H9 (cell line): ENCODE results near the gene CD68. TPM values are rescaled to one million over a fixed set of nuclear protein-coding genes. Genes with fewer than 3 reads are reported as not detected.

ENCODE experiments used
- DNase-seq: peaks from one replicate; pipeline ENCODE4 v3.0.0-alpha.2; 2017
- H2AFZ ChIP-seq: one replicate; pipeline ENCODE4 v1.6.1; 2013; ENCODE audit warnings: mild to moderate bottlenecking, low read length, control low read depth, moderate library complexity
- H2AK5ac ChIP-seq: 2 replicates; pipeline ENCODE4 v1.6.1; 2013; ENCODE audit warnings: low read length, control low read depth, mixed read lengths; ENCODE audit not compliant: insufficient read length
- H2BK120ac ChIP-seq: one replicate; pipeline ENCODE4 v1.6.1; 2013; ENCODE audit warnings: low read depth, mild to moderate bottlenecking, low read length, control low read depth, inconsistent platforms; ENCODE audit not compliant: poor library complexity, severe bottlenecking
- H2BK12ac ChIP-seq: 2 replicates; pipeline ENCODE4 v1.6.1; 2013; ENCODE audit warnings: low read length, control low read depth, mixed read lengths, low read depth; ENCODE audit not compliant: insufficient read length
- H2BK15ac ChIP-seq: 2 replicates; pipeline ENCODE4 v1.6.1; 2013; ENCODE audit warnings: low read depth, low read length, control low read depth
- H2BK20ac ChIP-seq: one replicate; pipeline ENCODE4 v1.6.1; 2013; ENCODE audit warnings: low read depth, mild to moderate bottlenecking, low read length, control low read depth, inconsistent platforms; ENCODE audit not compliant: poor library complexity, severe bottlenecking
- H2BK5ac ChIP-seq: 2 replicates; pipeline ENCODE4 v1.6.1; 2013; ENCODE audit warnings: low read length, control low read depth, mixed read lengths; ENCODE audit not compliant: insufficient read length
- H3K14ac ChIP-seq: 2 replicates; pipeline ENCODE4 v1.6.1; 2013; ENCODE audit warnings: low read length, control low read depth; ENCODE audit not compliant: insufficient read depth
- H3K18ac ChIP-seq: 2 replicates; pipeline ENCODE4 v1.6.1; 2013; ENCODE audit warnings: low read depth, mild to moderate bottlenecking, mixed read lengths, low read length, control low read depth; ENCODE audit not compliant: insufficient read length
- H3K23ac ChIP-seq: 2 replicates; pipeline ENCODE4 v1.6.1; 2013; ENCODE audit warnings: low read length, control low read depth, mixed read lengths, low read depth; ENCODE audit not compliant: insufficient read length
- H3K23me2 ChIP-seq: 2 replicates; pipeline ENCODE4 v1.6.1; 2013; ENCODE audit warnings: low read depth, mild to moderate bottlenecking, mixed read lengths, low read length, control low read depth; ENCODE audit not compliant: insufficient read length, poor library complexity, severe bottlenecking
- H3K27ac ChIP-seq: 2 replicates; pipeline ENCODE4 v1.5.1; 2013; ENCODE audit warnings: low read length, control low read depth, mixed read lengths, low read depth; ENCODE audit not compliant: insufficient read length
- H3K27me3 ChIP-seq: 2 replicates; pipeline ENCODE4 v1.6.1; 2013; ENCODE audit warnings: low read length, control low read depth, inconsistent platforms; ENCODE audit not compliant: insufficient read depth
- H3K4ac ChIP-seq: 2 replicates; pipeline ENCODE4 v1.6.1; 2013; ENCODE audit warnings: low read depth, mild to moderate bottlenecking, control low read depth, inconsistent platforms, low read length, moderate library complexity
- H3K4me1 ChIP-seq: 2 replicates; pipeline ENCODE4 v1.6.1; 2013; ENCODE audit warnings: low read length, control low read depth, inconsistent platforms; ENCODE audit not compliant: insufficient read depth
- H3K4me2 ChIP-seq: 2 replicates; pipeline ENCODE4 v1.6.1; 2013; ENCODE audit warnings: low read length, control low read depth, mixed read lengths; ENCODE audit not compliant: insufficient read length, insufficient read depth
- H3K56ac ChIP-seq: 2 replicates; pipeline ENCODE4 v1.6.1; 2013; ENCODE audit warnings: low read depth, mild to moderate bottlenecking, mixed read lengths, low read length, control low read depth; ENCODE audit not compliant: insufficient read length
- H3K79me1 ChIP-seq: 2 replicates; pipeline ENCODE4 v1.6.1; 2013; ENCODE audit warnings: low read depth, mild to moderate bottlenecking, moderate library complexity, low read length, control low read depth, inconsistent platforms; ENCODE audit not compliant: insufficient read depth, poor library complexity, severe bottlenecking
- H3K79me2 ChIP-seq: 2 replicates; pipeline ENCODE4 v1.6.1; 2013; ENCODE audit warnings: low read length, control low read depth, inconsistent platforms; ENCODE audit not compliant: insufficient read depth
- H3K9ac ChIP-seq: 2 replicates; pipeline ENCODE4 v1.6.1; 2013; ENCODE audit warnings: low read length, control low read depth, mixed read lengths; ENCODE audit not compliant: insufficient read length; ENCODE audit errors: extremely low read depth
- H3K9me3 ChIP-seq: one replicate; pipeline ENCODE4 v1.6.1; 2013; ENCODE audit warnings: low read depth, low read length, inconsistent platforms; ENCODE audit not compliant: control insufficient read depth
- H3T11ph ChIP-seq: one replicate; pipeline ENCODE4 v1.6.1; 2013; ENCODE audit warnings: mild to moderate bottlenecking, low read length, control low read depth, inconsistent platforms
- H4K20me1 ChIP-seq: one replicate; pipeline ENCODE4 v1.6.1; 2013; ENCODE audit not compliant: control insufficient read depth, insufficient read length, insufficient read depth
- H4K5ac ChIP-seq: 2 replicates; pipeline ENCODE4 v1.6.1; 2013; ENCODE audit warnings: low read depth, mild to moderate bottlenecking, mixed read lengths, low read length, control low read depth; ENCODE audit not compliant: insufficient read length
- H4K8ac ChIP-seq: replicated peaks from 2 replicates; pipeline ENCODE4 v1.6.1; 2013; ENCODE audit warnings: low read length, control low read depth, mixed read lengths, low read depth; ENCODE audit not compliant: insufficient read length
- H4K91ac ChIP-seq: 2 replicates; pipeline ENCODE4 v1.6.1; 2013; ENCODE audit warnings: low read depth, mild to moderate bottlenecking, moderate library complexity, mixed read lengths, low read length, control low read depth; ENCODE audit not compliant: insufficient read length
- H3K27ac Mint-ChIP-seq, 3 experiments: 2 replicates in 2 of 3; 3 replicates in 1 of 3; pipeline ENCODE4 v1.8.0; 2020 to 2021; ENCODE audit warnings: mixed read lengths in 3 of 3, mild to moderate bottlenecking in 1 of 3, moderate library complexity in 1 of 3
- H3K27me3 Mint-ChIP-seq: 2 replicates; pipeline ENCODE4 v1.8.0; 2021; ENCODE audit warnings: low read depth, mild to moderate bottlenecking, moderate library complexity, mixed read lengths
- H3K36me3 Mint-ChIP-seq, 3 experiments: 2 replicates in 2 of 3; 3 replicates in 1 of 3; pipeline ENCODE4 v1.8.0; 2020 to 2021; ENCODE audit warnings: low read depth in 3 of 3, mixed read lengths in 3 of 3; ENCODE audit not compliant: insufficient read depth in 1 of 3
- H3K4me1 Mint-ChIP-seq, 2 experiments: 2 replicates each; pipeline ENCODE4 v1.8.0; 2020; ENCODE audit warnings: mixed read lengths in 2 of 2
- H3K4me3 Mint-ChIP-seq, 2 experiments: 2 replicates in 1 of 2; 3 replicates in 1 of 2; pipeline ENCODE4 v1.8.0; 2020 to 2021; ENCODE audit warnings: mild to moderate bottlenecking in 2 of 2, mixed read lengths in 2 of 2, moderate library complexity in 1 of 2
- H3K9me3 Mint-ChIP-seq, 2 experiments: 2 replicates in 1 of 2; 3 replicates in 1 of 2; pipeline ENCODE4 v1.8.0; 2020; ENCODE audit warnings: mild to moderate bottlenecking in 2 of 2, mixed read lengths in 2 of 2, moderate library complexity in 1 of 2
- CTCF ChIP-seq: fragments of 200-600 bp; sonication (generic); conservative IDR thresholded peaks from 3 replicates; pipeline ENCODE4 v1.8.0; 2021; ENCODE audit warnings: antibody characterized with exemption, mild to moderate bottlenecking
- WGBS: extraction: QIAGEN DNeasy Blood & Tissue Kit; methylation state at CpG from one replicate; pipeline ENCODE4 v1.1.7; 2013; ENCODE audit warnings: missing lambda C conversion rate, low lambda C conversion rate, mixed read lengths; ENCODE audit not compliant: insufficient read length; ENCODE audit errors: extremely low coverage; 5-methylcytosine and 5-hydroxymethylcytosine counted together
- long read RNA-seq: library from polyadenylated mRNA; unstranded; transcript quantifications from one replicate; pipeline ENCODE4 v2.0.0, GENCODE V29; 2020
- total RNA-seq: library from RNA; stranded (reverse); gene quantifications from 2 replicates; pipeline ENCODE4 v1.2.1, GENCODE V29; 2021

Gene CD68
- total RNA-seq, result 0.37 and 0.42 TPM in 2 replicates
- long read RNA-seq, partial matches to known transcripts, result 1 of 2 reads
- long read RNA-seq, other reads (novel, unspliced or antisense), result 0 of 2 reads

- H3K79me2 ChIP-seq, result peaks cover 6% of the 10 kb centered on the region; the same call in 1 of the 2 replicates
Observed at GRCh38 chr17:7579001-7579833, at the start of gene CD68. Gene CD68 (plus strand): TSS chr17:7579638. CDS start chr17:7579678, 40 bp downstream.

More at GRCh38 chr17:7579001-7579833, at the start of gene CD68:
- no peak within 1 kb of the TSS for H2BK20ac ChIP-seq
- peak within 1 kb of the TSS; percentile 12 to 43 for H3K4me3 Mint-ChIP-seq
- H4K20me1 ChIP-seq, result no peaks in the 10 kb centered on the region
- H2AK5ac ChIP-seq, result no peak within 1 kb of the TSS
- no peak within 1 kb of the TSS for H4K8ac ChIP-seq
- no peak within 1 kb of the TSS for H2BK120ac ChIP-seq
- no peak within 1 kb of the TSS for H3K4ac ChIP-seq
- H3K9ac ChIP-seq, result no peak within 1 kb of the TSS
- peaks cover 2% of the 10 kb centered on the region for H3K79me1 ChIP-seq
- H2BK12ac ChIP-seq, result no peak within 1 kb of the TSS
- DNase-seq, result peak; percentile 89
- 0 out of 2 replicates have a peak, but pooled peaks cover 4% of the 10 kb centered on the region for H3K4me1 ChIP-seq
- peaks cover 52 to 58% of the 10 kb centered on the region in 2 experiments for H3K4me1 Mint-ChIP-seq
- peaks cover 1% of the 10 kb centered on the region for H3K23me2 ChIP-seq
- H2AFZ ChIP-seq, result no peak within 1 kb of the TSS
- no peak within 1 kb of the TSS for H3K27ac ChIP-seq
- H3K18ac ChIP-seq, result no peak within 1 kb of the TSS
- peaks cover 0 to 3% of the 10 kb centered on the region in 2 experiments; a peak in 1 of 5 replicates for H3K9me3 Mint-ChIP-seq
- no peak within 1 kb of the TSS for H4K91ac ChIP-seq
- H3K4me2 ChIP-seq, result no peak within 1 kb of the TSS
- H3T11ph ChIP-seq, result no peak within 1 kb of the TSS
- peak within 1 kb of the TSS; percentile 62 to 98 (median 96) for H3K27ac Mint-ChIP-seq
- H4K5ac ChIP-seq, result no peak within 1 kb of the TSS
- no peaks in the 10 kb centered on the region for H3K27me3 ChIP-seq
- no peak within 1 kb of the TSS for H3K23ac ChIP-seq
- H3K27me3 Mint-ChIP-seq, result peaks cover 2% of the 10 kb centered on the region
- no peak within 1 kb of the TSS for H3K14ac ChIP-seq
- H3K9me3 ChIP-seq, result no peaks in the 10 kb centered on the region
- H2BK5ac ChIP-seq, result no peak within 1 kb of the TSS
- TF ChIP-seq CTCF, result no peak
- H3K36me3 Mint-ChIP-seq, result peaks cover 45 to 66% (median 54%) of the 10 kb centered on the region in 3 experiments
- H3K56ac ChIP-seq, result no peak within 1 kb of the TSS
- no peak within 1 kb of the TSS for H2BK15ac ChIP-seq
- WGBS, result no CpG with 5 or more reads among the region's 7 CpGs
